Stimulated activated CD8-positive, alpha-beta memory T cell treated with anti-CD3 and anti-CD28 coated beads, Interleukin-4, amount 100 ng/mL, for 1 hour (primary cell): Measurements from ENCODE around the gene RCOR3.
"Not testable (repeated sequence)": the region's sequence is repeated elsewhere in the genome, so short reads cannot be mapped to it uniquely, and the experiment has no call there.

Source experiments
- DNase-seq, 2 donors: peaks; one replicate each; pipeline ENCODE4 v3.0.0-alpha.2; 2020; ENCODE audit warnings: low read depth in 2 of 2, low spot score in 1 of 2

The RCOR3 gene

DNA sequence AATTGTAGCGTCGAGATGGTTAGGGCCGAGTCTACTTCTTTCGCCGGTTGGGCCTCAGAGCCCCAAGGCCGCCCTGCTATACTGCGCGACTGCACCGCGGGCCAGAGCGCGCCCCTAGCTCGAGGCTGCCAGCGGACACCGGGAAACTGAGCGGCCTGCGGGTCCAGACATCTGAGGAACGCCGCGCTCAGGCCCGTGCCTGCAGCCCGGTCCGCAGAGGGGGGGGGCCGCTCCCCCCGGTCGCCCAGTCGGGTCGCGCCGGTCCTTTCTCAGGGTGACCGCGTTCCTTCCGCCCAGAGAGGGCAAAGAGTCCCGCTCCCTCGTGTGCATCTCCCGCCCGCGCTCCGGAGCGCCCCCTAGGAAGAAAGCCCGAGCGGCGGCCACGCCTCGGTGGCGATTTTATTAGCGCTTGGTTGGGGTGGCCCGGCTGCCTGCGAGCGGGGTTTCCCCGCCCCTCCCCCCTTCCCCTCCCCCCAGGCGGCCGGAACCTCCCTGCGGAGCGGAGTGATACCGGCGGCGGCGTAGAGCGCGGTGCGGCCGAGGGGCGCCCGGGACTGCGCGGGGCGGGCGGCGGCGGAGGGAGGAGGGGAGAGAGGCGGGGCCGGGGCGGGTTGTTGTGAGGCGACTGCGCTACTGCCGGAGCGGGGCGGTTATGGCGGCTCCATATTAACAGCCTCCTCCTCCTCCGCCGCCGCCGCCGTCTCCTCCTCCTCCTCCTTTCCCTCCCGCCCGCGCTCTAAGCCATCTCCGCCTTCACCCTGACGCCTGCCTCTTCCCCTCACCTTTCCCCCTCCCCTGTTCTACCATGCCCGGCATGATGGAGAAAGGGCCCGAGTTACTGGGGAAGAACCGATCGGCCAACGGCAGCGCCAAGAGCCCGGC lies at the start of gene RCOR3:
RCOR3 (plus strand) TSS at position 611 of the 882 bp plus-strand sequence; CDS start at position 806, 195 bp downstream.
- peak; percentile 83 to 86 for DNase-seq

DNA sequence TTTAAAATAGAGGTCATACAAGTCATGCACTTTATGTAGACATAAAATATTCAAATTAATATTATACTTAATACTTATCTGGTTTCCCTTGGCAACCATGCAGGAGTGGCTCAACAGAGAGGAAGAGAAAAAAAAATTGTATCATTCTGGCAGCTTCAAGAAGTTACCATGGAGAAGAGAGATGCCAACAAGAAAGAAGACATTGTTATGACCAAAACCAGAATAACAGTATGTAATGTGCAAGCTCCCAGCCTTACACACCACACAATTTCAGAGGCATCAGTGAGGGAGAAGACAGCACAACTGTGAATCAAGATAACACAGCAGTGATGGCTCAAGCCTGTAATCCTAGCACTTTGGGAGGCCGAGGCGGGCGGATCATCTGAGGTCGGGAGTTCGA lies 49.1 kb upstream of the RCOR3 start:
- DNase-seq = no peak

DNA sequence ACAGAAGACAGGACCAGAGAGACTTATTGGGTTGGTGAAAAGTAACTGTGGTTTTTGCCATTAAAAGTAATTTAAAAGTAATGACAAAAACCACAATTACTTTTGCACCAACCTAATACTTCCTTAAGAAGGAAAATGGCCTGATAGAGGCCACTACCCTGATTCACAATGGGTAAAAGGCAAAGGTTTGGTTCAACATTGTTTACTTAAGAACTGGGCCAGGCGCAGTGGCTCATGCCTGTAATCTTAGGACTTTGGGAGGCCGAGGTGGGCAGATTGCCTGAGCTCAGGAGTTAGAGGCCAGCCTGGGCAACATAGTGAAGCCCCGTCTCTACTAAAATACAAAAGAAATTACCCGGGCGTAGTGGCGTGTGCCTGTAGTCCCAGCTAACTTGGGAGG lies 48.2 kb upstream of the RCOR3 start:
- no peak for DNase-seq

- no peak for DNase-seq
Observed at GRCh38 chr1:211213702-211214101, 45.5 kb upstream of the RCOR3 start.

DNA sequence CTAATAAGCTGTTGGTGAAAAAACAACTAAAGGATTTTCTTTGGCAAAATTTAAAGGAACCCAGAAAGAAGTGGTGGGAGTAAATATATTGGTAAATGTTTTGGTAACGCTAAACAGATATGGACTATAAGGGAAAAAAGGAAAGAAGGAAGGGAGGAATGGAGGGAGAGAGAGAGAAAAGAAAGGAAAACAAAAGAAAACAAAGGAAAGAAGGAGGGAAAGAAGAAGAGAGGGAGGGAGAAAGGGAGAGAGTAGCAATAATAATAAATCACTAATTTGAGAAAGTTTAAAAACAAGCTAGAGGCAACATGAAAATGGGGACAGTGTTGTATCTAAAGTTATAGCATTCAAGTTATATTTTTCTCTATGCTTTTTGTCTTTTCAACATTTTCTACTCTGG lies 43.6 kb upstream of the RCOR3 start:
- no peak for DNase-seq

GRCh38 chr1:211217392-211217791 lies 41.8 kb upstream of the RCOR3 start:
- DNase-seq = no peak

- DNase-seq = not testable (repeated sequence)
Observed at GRCh38 chr1:211222469-211223234, 36.5 kb upstream of the RCOR3 start.

DNA sequence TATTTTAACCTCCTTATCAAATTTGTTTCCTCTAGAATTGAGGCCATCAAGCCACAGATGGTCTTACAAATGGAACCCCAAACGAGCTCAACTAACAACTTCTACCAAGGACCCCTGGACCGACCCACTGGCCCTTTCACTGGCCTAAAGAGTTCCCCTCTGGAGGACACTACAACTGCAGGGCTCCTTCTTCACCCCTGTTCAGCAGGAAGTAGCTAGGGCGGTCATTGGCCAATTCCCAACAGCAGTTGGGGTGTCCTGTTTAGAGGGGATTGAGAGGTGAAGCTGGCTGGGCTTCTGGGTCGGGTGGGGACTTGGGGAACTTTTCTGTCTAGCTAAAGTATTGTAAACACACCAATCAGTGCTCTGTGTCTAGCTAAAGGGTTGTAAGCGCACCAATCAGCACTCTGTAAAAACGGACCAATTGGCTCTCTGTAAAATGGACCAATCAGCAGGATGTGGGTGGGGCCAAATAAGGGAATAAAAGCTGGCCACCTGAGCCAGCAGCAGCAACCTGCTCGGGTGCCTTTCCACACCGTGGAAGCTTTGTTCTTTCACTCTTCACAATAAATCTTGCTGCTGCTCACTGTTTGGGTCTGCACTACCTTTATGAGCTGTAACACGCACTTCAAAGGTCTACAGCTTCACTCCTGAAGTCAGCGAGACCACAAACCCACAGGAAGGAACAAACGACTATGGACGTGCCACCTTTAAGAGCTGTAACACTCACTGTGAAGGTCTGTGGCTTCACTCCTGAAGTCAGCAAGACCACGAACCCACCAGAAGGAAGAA lies 30.4 kb upstream of the RCOR3 start:
- DNase-seq = peak in 1 of 2 donors; percentile 8

- DNase-seq = no peak
Observed at GRCh38 chr1:211229365-211229759, 29.8 kb upstream of the RCOR3 start.

DNA sequence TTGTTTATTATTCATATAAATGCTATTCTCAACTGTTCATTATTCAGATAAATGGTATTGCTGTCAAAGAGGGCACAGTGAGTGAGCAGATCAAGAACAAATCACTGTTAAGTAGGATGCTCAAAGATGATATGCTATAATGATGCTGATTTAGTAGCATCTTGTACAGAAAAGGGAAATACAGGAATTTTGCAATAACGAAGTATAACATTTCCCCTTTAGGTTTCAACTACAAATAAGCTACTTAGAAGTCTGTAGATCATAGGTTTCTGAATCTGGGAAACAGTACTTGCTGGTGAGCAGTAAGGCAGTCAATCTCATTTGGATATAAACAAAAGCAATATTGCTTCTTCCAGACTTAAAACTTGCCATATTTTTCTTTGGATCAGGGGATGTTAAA lies 27.3 kb upstream of the RCOR3 start:
- no peak for DNase-seq

DNA sequence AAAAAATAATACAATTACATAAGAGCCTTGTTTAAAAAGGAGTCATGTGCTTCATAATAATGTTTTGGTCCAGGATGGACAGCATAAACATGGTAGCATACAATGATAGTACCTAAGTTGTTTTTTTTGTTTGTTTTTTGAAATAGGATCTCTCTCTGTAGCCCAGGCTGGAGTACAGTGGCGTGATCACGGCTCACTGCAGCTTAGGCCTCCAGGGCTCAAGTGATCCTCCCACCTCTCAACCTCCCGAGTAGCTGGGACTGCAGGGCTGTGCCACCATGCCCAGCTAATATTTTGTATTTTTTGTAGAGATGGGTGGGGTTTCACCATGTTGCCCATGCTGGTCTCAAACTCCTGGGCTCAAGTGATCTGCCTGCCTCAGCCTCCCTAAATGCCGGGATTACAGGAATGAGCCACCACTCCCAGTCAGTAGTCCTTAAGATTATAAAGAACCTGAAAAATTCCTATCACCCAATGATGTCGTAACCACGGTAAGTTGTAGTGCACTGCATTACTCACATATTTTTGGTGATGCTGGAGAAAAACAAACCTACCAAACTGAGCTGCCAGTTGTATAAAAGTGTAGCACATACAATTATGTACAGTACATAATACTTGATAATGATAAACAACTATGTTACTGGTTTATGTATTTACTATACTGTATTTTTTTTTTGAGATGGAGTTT lies 22.4 kb upstream of the RCOR3 start:
- DNase-seq = no peak

- no peak for DNase-seq
Observed at GRCh38 chr1:211237579-211237978, 21.6 kb upstream of the RCOR3 start.

GRCh38 chr1:211240567-211240966 lies 18.6 kb upstream of the RCOR3 start:
- DNase-seq = not testable (repeated sequence)

DNA sequence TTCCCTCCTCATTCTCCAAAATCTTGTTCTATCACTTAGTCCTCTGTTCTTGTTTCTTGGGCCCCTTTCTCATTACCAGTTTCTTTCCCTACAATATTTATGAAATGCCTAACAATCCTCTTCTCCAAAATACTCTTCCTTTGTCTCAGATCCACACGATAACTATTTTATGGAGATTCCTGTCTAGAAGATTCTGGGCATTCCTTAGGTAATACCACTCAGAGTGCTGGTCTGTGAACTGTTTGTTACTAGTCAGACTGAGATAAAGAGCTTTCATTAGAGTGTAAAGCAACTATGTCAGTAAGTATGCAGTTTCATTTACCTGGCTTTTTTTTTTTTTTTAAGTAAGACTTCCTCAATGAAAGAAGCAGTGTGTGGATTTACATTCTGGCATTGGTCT lies 18.1 kb upstream of the RCOR3 start:
- DNase-seq = no peak

DNA sequence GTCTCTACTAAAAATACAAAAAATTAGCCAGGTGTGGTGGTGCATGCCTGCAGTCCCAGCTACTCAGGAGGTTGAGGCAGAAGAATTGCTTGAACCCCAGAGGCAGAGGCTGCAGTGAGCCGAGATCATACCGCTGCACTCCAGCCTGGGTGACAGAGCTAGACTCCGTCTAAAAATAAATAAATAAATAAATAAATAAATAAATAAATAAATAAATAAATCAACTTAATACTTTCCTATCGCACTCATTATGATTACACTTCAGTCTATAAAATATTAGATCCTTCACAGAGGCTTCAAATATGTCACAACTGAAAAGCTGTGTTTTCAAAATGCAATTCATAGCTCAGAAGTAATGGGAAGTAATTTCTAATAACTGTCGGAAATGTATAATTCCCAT lies 15.5 kb upstream of the RCOR3 start:
- DNase-seq = not testable (repeated sequence)

DNA sequence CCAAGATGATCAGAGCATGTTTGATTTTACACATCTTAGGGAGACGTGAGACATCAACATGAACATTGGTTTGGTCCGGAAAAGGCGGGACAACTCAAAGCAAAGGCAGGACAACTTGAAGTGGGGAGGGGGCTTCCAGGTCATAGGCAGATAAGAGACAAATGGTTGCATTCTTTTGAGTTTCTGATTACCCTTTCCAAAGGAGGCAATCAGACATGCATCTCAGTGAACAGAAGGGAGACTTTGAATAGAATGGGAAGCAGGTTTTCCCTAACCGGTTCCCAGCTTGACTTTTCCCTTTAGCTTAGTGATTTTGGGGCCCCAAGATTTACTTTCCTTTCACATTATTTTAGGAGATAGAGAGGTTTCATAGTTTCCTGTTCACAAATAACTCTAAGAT lies 12.6 kb upstream of the RCOR3 start:
- DNase-seq = not testable (repeated sequence)

GRCh38 chr1:211247921-211248320 lies 11.2 kb upstream of the RCOR3 start:
- no peak for DNase-seq

DNA sequence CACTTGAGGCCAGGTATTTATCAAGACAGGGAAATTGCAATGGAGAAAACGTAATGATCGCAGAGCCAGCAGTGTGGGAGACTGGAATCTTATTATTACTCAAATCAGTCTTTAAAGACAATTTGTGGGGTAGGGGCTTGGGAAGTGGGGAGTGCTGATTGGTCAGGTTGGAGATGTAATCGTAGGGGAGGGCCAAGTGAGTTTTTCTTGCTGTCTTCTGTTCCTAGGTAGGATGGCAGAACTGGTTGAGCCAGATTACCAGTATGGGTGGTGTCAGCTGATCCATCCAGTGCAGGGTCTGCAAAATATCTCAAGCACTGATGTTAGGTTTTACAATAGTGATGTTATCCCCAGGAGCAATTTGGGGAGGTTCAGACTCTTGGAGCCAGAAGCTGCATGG lies 9.6 kb upstream of the RCOR3 start:
- not testable (repeated sequence) for DNase-seq

- no peak for DNase-seq
Observed at GRCh38 chr1:211257826-211258225, 1.3 kb upstream of the RCOR3 start.

GRCh38 chr1:211258310-211258755 lies 833 bp upstream of the RCOR3 start:
- peak; percentile 14 to 15 for DNase-seq

DNA sequence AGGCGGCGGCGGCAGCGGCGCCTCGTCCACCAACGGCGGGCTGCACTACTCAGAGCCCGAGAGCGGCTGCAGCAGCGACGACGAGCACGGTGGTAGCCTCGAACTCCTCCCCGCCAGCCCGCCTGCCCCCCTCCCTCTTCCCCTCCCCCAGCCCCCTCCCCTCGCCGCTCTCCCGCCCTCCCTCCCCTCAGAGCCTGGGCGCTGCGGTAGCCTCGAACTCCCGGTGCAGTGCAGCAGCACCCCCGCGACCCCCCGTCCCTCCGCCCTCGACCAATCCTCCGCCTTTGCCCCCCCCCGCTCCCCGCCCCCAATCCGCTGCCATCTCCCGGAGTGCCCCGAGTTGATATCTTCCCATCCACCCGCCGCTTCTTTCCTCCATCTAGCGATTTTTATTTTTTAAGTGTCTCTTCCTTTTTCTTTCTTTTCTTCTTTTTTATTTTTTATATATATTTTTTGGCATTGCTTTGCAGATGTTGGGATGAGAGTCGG lies 516 bp downstream of the RCOR3 start:
- peak in 1 of 2 donors; percentile 30 for DNase-seq
